MCF 10A (cell line): ENCODE results near the gene RGSL1. TPM values are rescaled to one million over a fixed set of nuclear protein-coding genes. Genes with fewer than 3 reads are reported as not detected.

ENCODE experiments used
- BruUV-seq: library from RNA; stranded (reverse); fragments of 400-500 nt; replicated peaks from 2 replicates; lab custom pipeline; 2021; lab: Mats Ljungman, UMichigan
- CTCF ChIA-PET: fragments of 300-600 bp; sonication (Branson Sonifier 250); formaldehyde crosslinking; extraction: SDS; loops from one replicate; lab custom pipeline; 2021; ENCODE audit warnings: antibody characterized with exemption, inconsistent platforms; lab: Yijun Ruan, JAX
- POLR2A ChIA-PET: fragments of 300-600, 350-650 bp; sonication (Branson Sonifier 250); formaldehyde crosslinking; extraction: SDS; loops from one replicate; lab custom pipeline; 2020; ENCODE audit warnings: antibody characterized with exemption, inconsistent platforms; lab: Yijun Ruan, JAX
- DNase-seq: peaks from one replicate; pipeline ENCODE4 v3.0.0-alpha.2; 2018; ENCODE audit not compliant: unreplicated experiment
- H3K27ac Mint-ChIP-seq: one replicate; pipeline ENCODE4 v1.8.0; 2022; ENCODE audit warnings: mild to moderate bottlenecking, low read depth, mixed read lengths; ENCODE audit not compliant: unreplicated experiment
- H3K27me3 Mint-ChIP-seq: one replicate; pipeline ENCODE4 v1.8.0; 2022; ENCODE audit warnings: mixed read lengths; ENCODE audit not compliant: insufficient read depth, unreplicated experiment
- H3K36me3 Mint-ChIP-seq: one replicate; pipeline ENCODE4 v1.8.0; 2022; ENCODE audit warnings: mild to moderate bottlenecking, moderate library complexity, mixed read lengths; ENCODE audit not compliant: insufficient read depth, unreplicated experiment
- H3K4me1 Mint-ChIP-seq: one replicate; pipeline ENCODE4 v1.8.0; 2022; ENCODE audit warnings: mixed read lengths; ENCODE audit not compliant: insufficient read depth, unreplicated experiment
- H3K4me3 Mint-ChIP-seq: one replicate; pipeline ENCODE4 v1.8.0; 2022; ENCODE audit warnings: mild to moderate bottlenecking, moderate library complexity, mixed read lengths; ENCODE audit not compliant: unreplicated experiment
- H3K9me3 Mint-ChIP-seq: one replicate; pipeline ENCODE4 v1.8.0; 2022; ENCODE audit warnings: mixed read lengths; ENCODE audit not compliant: unreplicated experiment
- CTCF ChIP-seq: fragments of 200-600 bp; IDR thresholded peaks from one replicate; pipeline ENCODE4 v1.8.0; 2022; ENCODE audit warnings: antibody characterized with exemption, mild to moderate bottlenecking; ENCODE audit not compliant: unreplicated experiment
- intact Hi-C: fragments of 100-400 bp; cut with micrococcal nuclease; formaldehyde crosslinking; loops from 2 replicates; pipeline ENCODE4 v1.14.1; 2022
- total RNA-seq: library from RNA; stranded (reverse); gene quantifications from 2 replicates; pipeline ENCODE4 v1.2.3, GENCODE V29; 2022

RGSL1 gene
- total RNA-seq, 1 experiment from 2014 or later: not detected

GRCh38 chr1:182600745-182601415 is 150.9 kb downstream of the RGSL1 start:
- TF ChIP-seq CTCF: no peak
- no TSS peak for BruUV-seq
- CTCF ChIA-PET: interaction anchor here (0.6 to 23.4 kb wide), 53 partner anchors 8 to 759 kb away, joined by 3 to 991 read pairs (median 4); partner anchors contain the start of genes NPL and RNASEL
- POLR2A ChIA-PET: interaction anchor here (0.5 to 10.8 kb wide), 7 partner anchors 12 to 457 kb away, joined by 3 to 151 read pairs (median 3); partner anchors contain the start of genes NPL, RNASEL and TEDDM1
- Mint-ChIP-seq H3K9me3 (no peaks in the 10 kb centered on the region), H3K27ac (no peak overlapping the region), H3K4me3 (no peak overlapping the region), H3K27me3 (no peaks in the 10 kb centered on the region), H3K4me1 (peaks cover 12% of the 10 kb centered on the region), H3K36me3 (no peaks in the 10 kb centered on the region)
- no peak for DNase-seq
- intact Hi-C loops: loop anchor here (1.0 to 5.0 kb wide), 2 partner anchors 81 to 181 kb away; partner anchors contain the start of gene RGS8

- peak; percentile 95 for DNase-seq
- ChIA-PET POLR2A (interaction anchor here (0.5 to 10.8 kb wide), 8 partner anchors 122 to 458 kb away, joined by 3 to 151 read pairs (median 3); partner anchors contain the start of genes NPL and TEDDM1), CTCF (interaction anchor here (0.6 to 23.4 kb wide), 43 partner anchors 8 to 759 kb away, joined by 3 to 991 read pairs (median 4); partner anchors contain the start of genes NPL and RNASEL)
- Mint-ChIP-seq H3K27ac (no peak overlapping the region), H3K4me3 (no peak overlapping the region), H3K9me3 (no peaks in the 10 kb centered on the region), H3K36me3 (no peaks in the 10 kb centered on the region), H3K27me3 (no peaks in the 10 kb centered on the region), H3K4me1 (peaks cover 12% of the 10 kb centered on the region)
- intact Hi-C loops: loop anchor here (1.0 to 5.0 kb wide), 2 partner anchors 81 to 181 kb away; partner anchors contain the start of gene RGS8
- BruUV-seq: no TSS peak
- TF ChIP-seq CTCF: peak; percentile 85
These were observed 151.5 kb downstream of the RGSL1 start for GRCh38 chr1:182601416-182601786.

DNA sequence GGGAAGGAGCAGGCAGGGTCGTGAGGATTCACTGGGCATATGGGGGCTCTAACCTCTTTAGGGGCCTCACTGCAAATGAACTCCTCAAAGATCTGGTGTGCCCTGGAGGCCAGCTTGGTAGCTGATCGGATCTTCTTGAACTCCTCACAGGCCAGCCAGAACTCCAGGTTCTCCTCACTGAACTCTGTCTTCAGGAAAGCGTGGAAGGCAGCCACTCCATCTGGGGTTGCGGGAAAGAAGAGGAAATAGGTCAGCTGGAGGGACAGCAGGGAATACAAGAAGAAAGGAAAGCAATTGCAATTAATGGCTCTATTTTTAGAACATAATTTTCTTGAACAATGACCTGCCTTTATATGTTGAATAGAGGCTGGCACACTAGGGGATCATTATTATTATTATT is 152.0 kb downstream of the RGSL1 start:
- ChIA-PET CTCF (interaction anchor here (0.6 to 23.4 kb wide), 24 partner anchors 9 to 758 kb away, joined by 3 to 991 read pairs (median 4); partner anchors contain the start of genes NPL and RNASEL), POLR2A (interaction anchor here (0.6 to 10.8 kb wide), 4 partner anchors 121 to 458 kb away, joined by 3 to 151 read pairs (median 3); partner anchors contain the start of gene NPL)
- intact Hi-C loops: loop anchor here (1.0 to 5.0 kb wide), 2 partner anchors 80 to 180 kb away; partner anchors contain the start of gene RGS8
- no peaks in the 10 kb centered on the region for H3K27me3 Mint-ChIP-seq
- no peak for DNase-seq
- TF ChIP-seq CTCF: no peak
- H3K27ac Mint-ChIP-seq: no peak overlapping the region
- no peak overlapping the region for H3K4me3 Mint-ChIP-seq
- no peaks in the 10 kb centered on the region for H3K36me3 Mint-ChIP-seq
- H3K4me1 Mint-ChIP-seq: peaks cover 12% of the 10 kb centered on the region
- no peaks in the 10 kb centered on the region for H3K9me3 Mint-ChIP-seq
- no TSS peak for BruUV-seq
